Liver (tissue), 9 donors: ENCODE measurements around the gene SYPL1. TPM values are rescaled to one million over a fixed set of nuclear protein-coding genes. Genes with fewer than 3 reads are reported as not detected.

Source experiments
- DNase-seq: peaks from one replicate; pipeline ENCODE4 v3.0.0-alpha.2; 2017; ENCODE audit warnings: low spot score
- H3K27ac ChIP-seq, 2 donors: one replicate each; pipeline ENCODE4 v1.7.0; 2013; ENCODE audit warnings: inconsistent platforms in 2 of 2, low read length in 2 of 2, control low read depth in 1 of 2, low read depth in 1 of 2, mild to moderate bottlenecking in 1 of 2
- H3K27me3 ChIP-seq, 4 donors: one replicate each; pipeline versions ENCODE4 v1.6.1 to v1.7.0; 2013; ENCODE audit warnings: low read length in 3 of 4, inconsistent platforms in 1 of 4, mild to moderate bottlenecking in 1 of 4, moderate library complexity in 1 of 4; ENCODE audit not compliant: control insufficient read depth in 4 of 4, insufficient read depth in 4 of 4
- H3K36me3 ChIP-seq, 4 donors: one replicate each; pipeline versions ENCODE4 v1.6.1 to v1.7.0; 2013; ENCODE audit warnings: low read length in 3 of 4, mild to moderate bottlenecking in 3 of 4, low read depth in 1 of 4, moderate library complexity in 1 of 4; ENCODE audit not compliant: control insufficient read depth in 4 of 4, insufficient read depth in 3 of 4
- H3K4me1 ChIP-seq, 4 donors: one replicate each; pipeline versions ENCODE4 v1.6.1 to v1.7.0; 2013; ENCODE audit warnings: low read length in 3 of 4, mild to moderate bottlenecking in 3 of 4, moderate library complexity in 1 of 4; ENCODE audit not compliant: control insufficient read depth in 4 of 4, insufficient read depth in 4 of 4
- H3K4me3 ChIP-seq, 3 donors: one replicate each; pipeline versions ENCODE4 v1.6.1 to v1.7.0; 2013; ENCODE audit warnings: low read length in 3 of 3, control low read depth in 1 of 3, low read depth in 1 of 3, mild to moderate bottlenecking in 1 of 3
- H3K9ac ChIP-seq, 2 donors: one replicate each; pipeline ENCODE4 v1.7.0; 2013; ENCODE audit warnings: low read length in 2 of 2, mild to moderate bottlenecking in 2 of 2, moderate library complexity in 2 of 2, control low read depth in 1 of 2, low read depth in 1 of 2
- H3K9me3 ChIP-seq, 4 donors: one replicate each; pipeline versions ENCODE4 v1.6.1 to v1.7.0; 2013; ENCODE audit warnings: low read length in 3 of 4; ENCODE audit not compliant: control insufficient read depth in 4 of 4
- ATF3 ChIP-seq: IDR thresholded peaks from 2 replicates; pipeline ENCODE4 v1.6.1; 2016; ENCODE audit warnings: antibody characterized with exemption
- EGR1 ChIP-seq, 2 donors: IDR thresholded peaks; 2 replicates each; pipeline ENCODE4 v1.6.1; 2016 to 2018; ENCODE audit warnings: antibody characterized with exemption in 2 of 2, low read depth in 2 of 2
- FOXA1 ChIP-seq: IDR thresholded peaks from 2 replicates; pipeline ENCODE4 v1.6.1; 2016; ENCODE audit warnings: antibody characterized with exemption
- FOXA2 ChIP-seq: IDR thresholded peaks from 2 replicates; pipeline ENCODE4 v1.6.1; 2016; ENCODE audit warnings: antibody characterized with exemption
- GABPA ChIP-seq, 2 donors: IDR thresholded peaks in 1 of 2; conservative IDR thresholded peaks in 1 of 2; 2 replicates each; pipeline ENCODE4 v1.6.1; 2016; ENCODE audit warnings: antibody characterized with exemption in 2 of 2, mild to moderate bottlenecking in 1 of 2, moderate library complexity in 1 of 2
- HNF4A ChIP-seq, 2 donors: conservative IDR thresholded peaks; 2 replicates each; pipeline ENCODE4 v1.6.1; 2016; ENCODE audit warnings: antibody characterized with exemption in 2 of 2, mild to moderate bottlenecking in 2 of 2
- JUND ChIP-seq, 2 donors: IDR thresholded peaks; 2 replicates each; pipeline ENCODE4 v1.6.1; 2016; ENCODE audit warnings: antibody characterized with exemption in 2 of 2
- MAX ChIP-seq: IDR thresholded peaks from 2 replicates; pipeline ENCODE4 v1.6.1; 2016; ENCODE audit warnings: antibody characterized with exemption
- NR2F2 ChIP-seq: IDR thresholded peaks from 2 replicates; pipeline ENCODE4 v1.6.1; 2016; ENCODE audit warnings: antibody characterized with exemption
- RAD21 ChIP-seq, 2 donors: IDR thresholded peaks; 2 replicates each; pipeline ENCODE4 v1.6.1; 2016; ENCODE audit warnings: antibody characterized with exemption in 2 of 2, mild to moderate bottlenecking in 2 of 2
- REST ChIP-seq: IDR thresholded peaks from 2 replicates; pipeline ENCODE4 v1.6.1; 2016; ENCODE audit warnings: antibody characterized with exemption, mild to moderate bottlenecking
- RXRA ChIP-seq, 2 donors: IDR thresholded peaks; 2 replicates each; pipeline ENCODE4 v1.6.1; 2017 to 2018; ENCODE audit warnings: antibody characterized with exemption in 2 of 2, mild to moderate bottlenecking in 1 of 2
- SP1 ChIP-seq: IDR thresholded peaks from 2 replicates; pipeline ENCODE4 v1.6.1; 2018; ENCODE audit warnings: antibody characterized with exemption, mild to moderate bottlenecking
- TAF1 ChIP-seq: conservative IDR thresholded peaks from 2 replicates; pipeline ENCODE4 v1.6.1; 2016; ENCODE audit warnings: antibody characterized with exemption, mild to moderate bottlenecking
- YY1 ChIP-seq: IDR thresholded peaks from 2 replicates; pipeline ENCODE4 v1.6.1; 2016; ENCODE audit warnings: antibody characterized with exemption, mild to moderate bottlenecking
- WGBS: extraction: QIAGEN DNeasy Blood & Tissue Kit; methylation state at CpG from one replicate; pipeline ENCODE4 v1.1.7; 2013; 5-methylcytosine and 5-hydroxymethylcytosine counted together
- polyA plus RNA-seq, 2 donors: library from polyadenylated mRNA; stranded (reverse) in 1 of 2; unstranded in 1 of 2; fragments of 200-250 nt in 1 of 2; fragments of >200 nt in 1 of 2; fragmentation: Nextera tagmentation in 1 of 2; extraction: Ambion mirVana in 1 of 2; gene quantifications; one replicate each; pipeline versions ENCODE4 v1.2.1 to v1.2.3, GENCODE V29; 2013 to 2015
- total RNA-seq, 2 donors: library from RNA; depleted of rRNA; stranded (reverse); fragments of >200 nt; gene quantifications; one replicate each; pipeline ENCODE4 v1.2.3, GENCODE V29; 2014
- TF ChIP-seq, protein P1 (sequence below): fragments of 150-350 bp; IDR thresholded peaks from 2 replicates; pipeline ENCODE4 v1.5.1; 2017; ENCODE audit warnings: improper control_type of control experiment, low read depth, low read length; ENCODE audit not compliant: missing input control
- TF ChIP-seq, protein P2 (sequence below): IDR thresholded peaks from 2 replicates; pipeline ENCODE4 v1.6.1; 2016; ENCODE audit warnings: antibody characterized with exemption
- donor health status: healthy.
- donor health status: healthy.
- donor health status: healthy.
- donor health status: healthy.
- donor health status: healthy.

SYPL1 gene
- total and polyA plus RNA-seq, 4 donors, result 25.5 to 41.2 (median 28.8) TPM

DNA sequence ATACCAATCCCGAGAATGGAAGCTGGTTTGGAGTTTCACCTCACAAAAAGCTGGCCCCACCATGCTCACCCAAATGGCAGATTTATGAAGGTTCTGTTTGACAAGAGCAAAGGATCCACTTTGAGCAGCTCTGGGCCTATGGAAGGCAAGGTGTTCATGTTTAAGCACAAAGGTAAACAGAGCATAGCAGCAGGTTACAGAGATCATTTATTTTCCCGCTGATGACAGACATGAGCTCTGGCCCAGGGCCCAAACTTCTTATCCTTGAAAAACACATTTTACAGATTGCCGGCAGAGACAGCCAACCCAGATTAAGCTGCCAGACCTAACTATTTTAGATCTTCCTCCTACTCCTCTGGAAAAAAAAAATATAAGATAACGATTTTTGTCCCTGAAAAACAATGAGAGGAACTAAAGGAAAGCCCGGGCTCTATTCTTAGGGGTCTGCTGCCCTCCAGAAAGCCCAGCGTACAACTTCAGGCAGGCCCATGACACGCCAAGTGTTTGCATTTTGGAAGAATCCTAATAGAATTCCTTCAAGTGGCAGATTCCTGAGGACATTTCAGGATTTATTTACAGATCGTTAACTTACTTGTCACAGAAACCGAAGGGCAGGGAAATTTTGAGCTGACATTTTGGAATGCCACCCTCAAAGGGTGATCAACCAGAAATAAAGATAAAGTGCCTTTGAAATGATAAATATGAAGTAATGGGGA, 40.0 kb downstream of the SYPL1 start:
- Histone ChIP-seq H3K27ac (peak overlapping the region in 1 of 2 donors; percentile 32), H3K4me1 (peaks cover 0 to 13% (median 5%) of the 10 kb centered on the region in 4 donors)
- TF ChIP-seq REST, result no peak
- no peak for TF ChIP-seq RAD21 (IDR thresholded peaks at IDR 0.05)
- no peak for TF ChIP-seq ATF3
- TF ChIP-seq NR2F2, result peak; percentile 55
- peak in 1 of 2 donors; percentile 9 for TF ChIP-seq RXRA (IDR thresholded peaks at IDR 0.05)
- TF ChIP-seq HNF4A (conservative IDR thresholded peaks at IDR 0.05), result peak in 1 of 2 donors; percentile 11
- TF ChIP-seq, protein P1, sequence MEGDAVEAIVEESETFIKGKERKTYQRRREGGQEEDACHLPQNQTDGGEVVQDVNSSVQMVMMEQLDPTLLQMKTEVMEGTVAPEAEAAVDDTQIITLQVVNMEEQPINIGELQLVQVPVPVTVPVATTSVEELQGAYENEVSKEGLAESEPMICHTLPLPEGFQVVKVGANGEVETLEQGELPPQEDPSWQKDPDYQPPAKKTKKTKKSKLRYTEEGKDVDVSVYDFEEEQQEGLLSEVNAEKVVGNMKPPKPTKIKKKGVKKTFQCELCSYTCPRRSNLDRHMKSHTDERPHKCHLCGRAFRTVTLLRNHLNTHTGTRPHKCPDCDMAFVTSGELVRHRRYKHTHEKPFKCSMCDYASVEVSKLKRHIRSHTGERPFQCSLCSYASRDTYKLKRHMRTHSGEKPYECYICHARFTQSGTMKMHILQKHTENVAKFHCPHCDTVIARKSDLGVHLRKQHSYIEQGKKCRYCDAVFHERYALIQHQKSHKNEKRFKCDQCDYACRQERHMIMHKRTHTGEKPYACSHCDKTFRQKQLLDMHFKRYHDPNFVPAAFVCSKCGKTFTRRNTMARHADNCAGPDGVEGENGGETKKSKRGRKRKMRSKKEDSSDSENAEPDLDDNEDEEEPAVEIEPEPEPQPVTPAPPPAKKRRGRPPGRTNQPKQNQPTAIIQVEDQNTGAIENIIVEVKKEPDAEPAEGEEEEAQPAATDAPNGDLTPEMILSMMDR, result no peak
- no peak for TF ChIP-seq GABPA (IDR thresholded peaks at IDR 0.05 in 1 of 2, conservative IDR thresholded peaks at IDR 0.05 in 1 of 2)
- no peak for TF ChIP-seq FOXA1
- no peak for TF ChIP-seq MAX
- TF ChIP-seq SP1, result peak; percentile 13
- TF ChIP-seq FOXA2, result no peak
- no peak for TF ChIP-seq YY1
- TF ChIP-seq EGR1 (IDR thresholded peaks at IDR 0.05; ENCODE audit: low read depth in 2 of 2), result no peak

GRCh38 chr7:106071356-106071998, 40.6 kb downstream of the SYPL1 start:
- Histone ChIP-seq H3K9ac (no peak overlapping the region), H3K4me1 (peaks cover 0 to 13% (median 5%) of the 10 kb centered on the region in 4 donors), H3K27ac (peak overlapping the region in 1 of 2 donors; percentile 32), H3K27me3 (no peaks in the 10 kb centered on the region), H3K36me3 (no peaks in the 10 kb centered on the region), H3K4me3 (no peak overlapping the region), H3K9me3 (no peaks in the 10 kb centered on the region)
- DNase-seq, result no peak
- 62% methylated on average over 9 of the region's 9 CpGs for WGBS
- TF ChIP-seq, protein P1, result no peak
- no peak for TF ChIP-seq ATF3
- TF ChIP-seq TAF1, result no peak
- TF ChIP-seq RXRA (IDR thresholded peaks at IDR 0.05), result no peak
- no peak for TF ChIP-seq JUND (IDR thresholded peaks at IDR 0.05)
- no peak for TF ChIP-seq RAD21 (IDR thresholded peaks at IDR 0.05)
- TF ChIP-seq, protein P2, sequence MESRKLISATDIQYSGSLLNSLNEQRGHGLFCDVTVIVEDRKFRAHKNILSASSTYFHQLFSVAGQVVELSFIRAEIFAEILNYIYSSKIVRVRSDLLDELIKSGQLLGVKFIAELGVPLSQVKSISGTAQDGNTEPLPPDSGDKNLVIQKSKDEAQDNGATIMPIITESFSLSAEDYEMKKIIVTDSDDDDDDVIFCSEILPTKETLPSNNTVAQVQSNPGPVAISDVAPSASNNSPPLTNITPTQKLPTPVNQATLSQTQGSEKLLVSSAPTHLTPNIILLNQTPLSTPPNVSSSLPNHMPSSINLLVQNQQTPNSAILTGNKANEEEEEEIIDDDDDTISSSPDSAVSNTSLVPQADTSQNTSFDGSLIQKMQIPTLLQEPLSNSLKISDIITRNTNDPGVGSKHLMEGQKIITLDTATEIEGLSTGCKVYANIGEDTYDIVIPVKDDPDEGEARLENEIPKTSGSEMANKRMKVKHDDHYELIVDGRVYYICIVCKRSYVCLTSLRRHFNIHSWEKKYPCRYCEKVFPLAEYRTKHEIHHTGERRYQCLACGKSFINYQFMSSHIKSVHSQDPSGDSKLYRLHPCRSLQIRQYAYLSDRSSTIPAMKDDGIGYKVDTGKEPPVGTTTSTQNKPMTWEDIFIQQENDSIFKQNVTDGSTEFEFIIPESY, result no peak
- no peak for TF ChIP-seq NR2F2
- no peak for TF ChIP-seq HNF4A (conservative IDR thresholded peaks at IDR 0.05)
- TF ChIP-seq EGR1 (IDR thresholded peaks at IDR 0.05; ENCODE audit: low read depth in 2 of 2), result no peak
- no peak for TF ChIP-seq MAX
- no peak for TF ChIP-seq FOXA2
- TF ChIP-seq YY1, result no peak

More for the DNA sequence above, 40.0 kb downstream of the SYPL1 start:
- Histone ChIP-seq H3K36me3 (no peaks in the 10 kb centered on the region), H3K4me3 (no peak overlapping the region), H3K9me3 (no peaks in the 10 kb centered on the region), H3K27me3 (no peaks in the 10 kb centered on the region), H3K9ac (no peak overlapping the region)
- peak; percentile 52 for DNase-seq
- WGBS, result 53% methylated on average over 9 of the region's 9 CpGs
